ENCODE measurements around the gene MCEE. TPM values are rescaled to one million over a fixed set of nuclear protein-coding genes. Genes with fewer than 3 reads are reported as not detected.

The MCEE gene
- total and polyA plus RNA-seq, 4 donors, result 13.1 to 57.6 (median 23.9) TPM

DNA sequence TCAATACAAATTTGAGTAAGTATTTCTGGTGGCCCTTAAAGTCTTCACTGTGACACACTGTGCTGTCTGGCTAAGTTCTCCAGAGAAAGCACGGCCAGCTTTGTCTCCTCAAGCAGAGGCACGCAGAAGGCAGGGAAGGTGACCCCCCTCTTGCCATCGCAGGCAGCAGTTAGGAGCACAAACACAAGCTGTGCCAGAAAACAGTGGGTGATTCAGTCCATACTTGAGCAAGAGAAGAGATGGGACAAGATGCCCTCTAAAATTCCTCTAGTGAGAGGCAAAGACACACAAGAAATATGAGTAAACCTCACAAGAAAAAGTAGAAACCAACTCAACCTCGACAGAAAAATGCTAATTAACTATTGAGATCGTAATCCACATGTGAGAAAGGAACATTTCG lies 9.8 kb downstream of the MCEE start:
- H3K27me3 ChIP-seq (ENCODE audit: control insufficient read depth in 4 of 4, insufficient read depth in 4 of 4, low read length in 3 of 4), result no peaks in the 10 kb centered on the region
- no peak for DNase-seq (ENCODE audit: low spot score)
- TF ChIP-seq, protein P1, sequence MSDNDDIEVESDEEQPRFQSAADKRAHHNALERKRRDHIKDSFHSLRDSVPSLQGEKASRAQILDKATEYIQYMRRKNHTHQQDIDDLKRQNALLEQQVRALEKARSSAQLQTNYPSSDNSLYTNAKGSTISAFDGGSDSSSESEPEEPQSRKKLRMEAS (IDR thresholded peaks at IDR 0.05), result no peak
- TF ChIP-seq HNF4G (IDR thresholded peaks at IDR 0.05), result no peak
- no peak for TF ChIP-seq HNF4A (conservative IDR thresholded peaks at IDR 0.05)
- no peak for TF ChIP-seq JUND (IDR thresholded peaks at IDR 0.05)
- TF ChIP-seq TAF1 (conservative IDR thresholded peaks at IDR 0.05), result no peak
- TF ChIP-seq, protein P2, sequence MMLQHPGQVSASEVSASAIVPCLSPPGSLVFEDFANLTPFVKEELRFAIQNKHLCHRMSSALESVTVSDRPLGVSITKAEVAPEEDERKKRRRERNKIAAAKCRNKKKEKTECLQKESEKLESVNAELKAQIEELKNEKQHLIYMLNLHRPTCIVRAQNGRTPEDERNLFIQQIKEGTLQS (IDR thresholded peaks at IDR 0.05), result no peak
- H3K4me1 ChIP-seq (ENCODE audit: control insufficient read depth in 4 of 4, insufficient read depth in 4 of 4, low read length in 3 of 4), result no peaks in the 10 kb centered on the region
- H3K9ac ChIP-seq (ENCODE audit: low read depth in 1 of 2, low read length in 2 of 2), result no peak overlapping the region
- H3K9me3 ChIP-seq (ENCODE audit: control insufficient read depth in 4 of 4, low read length in 3 of 4), result no peaks in the 10 kb centered on the region
- 90% methylated on average over 6 of the region's 6 CpGs for WGBS
- H3K4me3 ChIP-seq (ENCODE audit: low read depth in 1 of 3, low read length in 3 of 3), result no peak overlapping the region
- H3K27ac ChIP-seq (ENCODE audit: low read depth in 1 of 2, low read length in 2 of 2), result no peak overlapping the region
- peaks cover 3 to 21% (median 8%) of the 10 kb centered on the region in 4 donors for H3K36me3 ChIP-seq (ENCODE audit: control insufficient read depth in 4 of 4, insufficient read depth in 3 of 4, low read depth in 1 of 4, low read length in 3 of 4)

DNA sequence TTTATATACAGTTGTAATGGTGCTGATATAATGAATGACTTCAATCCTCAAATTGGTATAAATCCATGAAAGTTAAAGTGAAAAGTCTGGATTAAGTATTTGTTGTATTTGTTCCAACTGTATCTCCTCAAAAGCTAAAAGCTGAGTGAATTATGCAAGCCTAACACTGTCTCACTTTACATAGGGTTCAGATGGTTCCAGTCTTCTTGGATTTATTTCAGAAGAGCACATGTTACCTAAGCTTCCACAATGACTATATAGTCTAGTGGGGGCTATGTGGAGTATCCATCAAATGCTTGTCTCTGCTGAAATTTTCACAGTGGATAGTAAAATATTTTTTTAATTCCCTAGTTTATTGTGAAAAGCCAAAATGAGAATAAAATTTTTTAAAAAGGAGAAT lies 13.0 kb downstream of the MCEE start:
- H3K27ac ChIP-seq (ENCODE audit: low read depth in 1 of 2, low read length in 2 of 2), result no peak overlapping the region
- no peak for DNase-seq (ENCODE audit: low spot score)
- H3K9ac ChIP-seq (ENCODE audit: low read depth in 1 of 2, low read length in 2 of 2), result no peak overlapping the region
- H3K9me3 ChIP-seq (ENCODE audit: control insufficient read depth in 4 of 4, low read length in 3 of 4), result no peaks in the 10 kb centered on the region
- H3K4me1 ChIP-seq (ENCODE audit: control insufficient read depth in 4 of 4, insufficient read depth in 4 of 4, low read length in 3 of 4), result no peaks in the 10 kb centered on the region
- peaks cover 3 to 25% (median 14%) of the 10 kb centered on the region in 4 donors for H3K36me3 ChIP-seq (ENCODE audit: control insufficient read depth in 4 of 4, insufficient read depth in 3 of 4, low read depth in 1 of 4, low read length in 3 of 4)
- no peak overlapping the region for H3K4me3 ChIP-seq (ENCODE audit: low read depth in 1 of 3, low read length in 3 of 3)
- H3K27me3 ChIP-seq (ENCODE audit: control insufficient read depth in 4 of 4, insufficient read depth in 4 of 4, low read length in 3 of 4), result no peaks in the 10 kb centered on the region
- no peak for TF ChIP-seq HNF4A (conservative IDR thresholded peaks at IDR 0.05)
- TF ChIP-seq JUND (IDR thresholded peaks at IDR 0.05), result no peak
- TF ChIP-seq, protein P3, sequence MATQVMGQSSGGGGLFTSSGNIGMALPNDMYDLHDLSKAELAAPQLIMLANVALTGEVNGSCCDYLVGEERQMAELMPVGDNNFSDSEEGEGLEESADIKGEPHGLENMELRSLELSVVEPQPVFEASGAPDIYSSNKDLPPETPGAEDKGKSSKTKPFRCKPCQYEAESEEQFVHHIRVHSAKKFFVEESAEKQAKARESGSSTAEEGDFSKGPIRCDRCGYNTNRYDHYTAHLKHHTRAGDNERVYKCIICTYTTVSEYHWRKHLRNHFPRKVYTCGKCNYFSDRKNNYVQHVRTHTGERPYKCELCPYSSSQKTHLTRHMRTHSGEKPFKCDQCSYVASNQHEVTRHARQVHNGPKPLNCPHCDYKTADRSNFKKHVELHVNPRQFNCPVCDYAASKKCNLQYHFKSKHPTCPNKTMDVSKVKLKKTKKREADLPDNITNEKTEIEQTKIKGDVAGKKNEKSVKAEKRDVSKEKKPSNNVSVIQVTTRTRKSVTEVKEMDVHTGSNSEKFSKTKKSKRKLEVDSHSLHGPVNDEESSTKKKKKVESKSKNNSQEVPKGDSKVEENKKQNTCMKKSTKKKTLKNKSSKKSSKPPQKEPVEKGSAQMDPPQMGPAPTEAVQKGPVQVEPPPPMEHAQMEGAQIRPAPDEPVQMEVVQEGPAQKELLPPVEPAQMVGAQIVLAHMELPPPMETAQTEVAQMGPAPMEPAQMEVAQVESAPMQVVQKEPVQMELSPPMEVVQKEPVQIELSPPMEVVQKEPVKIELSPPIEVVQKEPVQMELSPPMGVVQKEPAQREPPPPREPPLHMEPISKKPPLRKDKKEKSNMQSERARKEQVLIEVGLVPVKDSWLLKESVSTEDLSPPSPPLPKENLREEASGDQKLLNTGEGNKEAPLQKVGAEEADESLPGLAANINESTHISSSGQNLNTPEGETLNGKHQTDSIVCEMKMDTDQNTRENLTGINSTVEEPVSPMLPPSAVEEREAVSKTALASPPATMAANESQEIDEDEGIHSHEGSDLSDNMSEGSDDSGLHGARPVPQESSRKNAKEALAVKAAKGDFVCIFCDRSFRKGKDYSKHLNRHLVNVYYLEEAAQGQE (IDR thresholded peaks at IDR 0.05), result no peak
- no peak for TF ChIP-seq GABPA (IDR thresholded peaks at IDR 0.05 in 1 of 2, conservative IDR thresholded peaks at IDR 0.05 in 1 of 2)
- TF ChIP-seq SP1 (IDR thresholded peaks at IDR 0.05), result no peak
- TF ChIP-seq FOXA2 (IDR thresholded peaks at IDR 0.05), result no peak
- no peak for TF ChIP-seq FOXA1 (IDR thresholded peaks at IDR 0.05)

DNA sequence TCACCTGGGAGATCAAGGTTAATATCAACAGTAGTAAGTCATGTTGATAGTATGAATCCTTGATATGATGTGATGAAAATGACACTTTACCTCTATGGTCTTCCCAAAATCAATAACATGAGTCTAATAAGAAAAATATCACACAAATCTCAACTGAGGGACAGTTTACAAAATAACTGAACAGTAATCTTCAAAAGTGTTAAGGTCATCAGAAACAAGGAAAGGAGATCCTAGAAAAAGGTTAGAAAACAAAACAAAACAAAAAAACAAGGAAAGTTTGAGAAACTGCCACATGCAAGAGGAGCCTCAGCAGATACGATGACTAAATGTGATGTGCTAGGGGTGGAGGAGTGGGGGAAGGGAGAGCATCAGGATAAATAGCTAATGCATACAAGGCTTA lies 16.2 kb downstream of the MCEE start:
- 95% methylated on average over 1 of the region's 1 CpG for WGBS
- Histone ChIP-seq H3K9me3 (ENCODE audit: control insufficient read depth in 4 of 4, low read length in 3 of 4) (no peaks in the 10 kb centered on the region), H3K4me3 (ENCODE audit: low read depth in 1 of 3, low read length in 3 of 3) (no peak overlapping the region), H3K27ac (ENCODE audit: low read depth in 1 of 2, low read length in 2 of 2) (no peak overlapping the region), H3K27me3 (ENCODE audit: control insufficient read depth in 4 of 4, insufficient read depth in 4 of 4, low read length in 3 of 4) (no peaks in the 10 kb centered on the region), H3K9ac (ENCODE audit: low read depth in 1 of 2, low read length in 2 of 2) (no peak overlapping the region), H3K36me3 (ENCODE audit: control insufficient read depth in 4 of 4, insufficient read depth in 3 of 4, low read depth in 1 of 4, low read length in 3 of 4) (peaks cover 3 to 17% (median 10%) of the 10 kb centered on the region in 4 donors), H3K4me1 (ENCODE audit: control insufficient read depth in 4 of 4, insufficient read depth in 4 of 4, low read length in 3 of 4) (peaks cover 0 to 7% (median 5%) of the 10 kb centered on the region in 4 donors)
- DNase-seq (ENCODE audit: low spot score), result no peak
- TF ChIP-seq RAD21 (IDR thresholded peaks at IDR 0.05), result no peak
- no peak for TF ChIP-seq HNF4G (IDR thresholded peaks at IDR 0.05)
- TF ChIP-seq HNF4A (conservative IDR thresholded peaks at IDR 0.05), result no peak
- TF ChIP-seq, protein P2 (IDR thresholded peaks at IDR 0.05), result no peak
- TF ChIP-seq, protein P4, sequence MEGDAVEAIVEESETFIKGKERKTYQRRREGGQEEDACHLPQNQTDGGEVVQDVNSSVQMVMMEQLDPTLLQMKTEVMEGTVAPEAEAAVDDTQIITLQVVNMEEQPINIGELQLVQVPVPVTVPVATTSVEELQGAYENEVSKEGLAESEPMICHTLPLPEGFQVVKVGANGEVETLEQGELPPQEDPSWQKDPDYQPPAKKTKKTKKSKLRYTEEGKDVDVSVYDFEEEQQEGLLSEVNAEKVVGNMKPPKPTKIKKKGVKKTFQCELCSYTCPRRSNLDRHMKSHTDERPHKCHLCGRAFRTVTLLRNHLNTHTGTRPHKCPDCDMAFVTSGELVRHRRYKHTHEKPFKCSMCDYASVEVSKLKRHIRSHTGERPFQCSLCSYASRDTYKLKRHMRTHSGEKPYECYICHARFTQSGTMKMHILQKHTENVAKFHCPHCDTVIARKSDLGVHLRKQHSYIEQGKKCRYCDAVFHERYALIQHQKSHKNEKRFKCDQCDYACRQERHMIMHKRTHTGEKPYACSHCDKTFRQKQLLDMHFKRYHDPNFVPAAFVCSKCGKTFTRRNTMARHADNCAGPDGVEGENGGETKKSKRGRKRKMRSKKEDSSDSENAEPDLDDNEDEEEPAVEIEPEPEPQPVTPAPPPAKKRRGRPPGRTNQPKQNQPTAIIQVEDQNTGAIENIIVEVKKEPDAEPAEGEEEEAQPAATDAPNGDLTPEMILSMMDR (IDR thresholded peaks at IDR 0.05; ENCODE audit: low read depth, low read length, missing input control), result no peak
- no peak for TF ChIP-seq TAF1 (conservative IDR thresholded peaks at IDR 0.05)
- TF ChIP-seq, protein P3 (IDR thresholded peaks at IDR 0.05), result no peak
- TF ChIP-seq GABPA (IDR thresholded peaks at IDR 0.05 in 1 of 2, conservative IDR thresholded peaks at IDR 0.05 in 1 of 2), result no peak
- TF ChIP-seq NR2F2 (IDR thresholded peaks at IDR 0.05), result no peak
- TF ChIP-seq FOXA1 (IDR thresholded peaks at IDR 0.05), result no peak
- no peak for TF ChIP-seq EGR1 (IDR thresholded peaks at IDR 0.05; ENCODE audit: low read depth in 2 of 2)

Measured in liver (tissue), 9 donors.